Hepatic stellate cell (primary cell): ENCODE results near the gene ARMC9.

ENCODE experiments used
- DNase-seq: peaks from one replicate; pipeline ENCODE4 v3.0.0; 2011; ENCODE audit warnings: low spot score

ARMC9 gene

GRCh38 chr2:231383416-231384108 is 185.1 kb downstream of the ARMC9 start:
- DNase-seq = no peak

DNA sequence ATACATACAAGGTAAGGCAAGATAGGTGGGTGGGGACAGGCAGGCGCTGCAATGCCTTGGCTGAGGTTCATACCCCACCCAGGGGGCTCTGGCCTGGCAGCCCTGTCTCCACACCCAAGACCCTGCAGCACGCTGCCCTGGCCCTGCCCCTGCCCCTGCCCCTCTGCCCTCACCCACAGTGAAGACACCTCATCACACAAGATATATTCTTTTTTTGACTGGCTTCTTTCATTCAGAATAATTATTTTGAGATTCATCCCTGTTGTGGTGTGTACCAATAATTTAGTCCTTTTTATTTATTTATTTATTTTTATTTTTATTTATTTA is 185.6 kb downstream of the ARMC9 start:
- DNase-seq = no peak

GRCh38 chr2:231384970-231385369 is 186.5 kb downstream of the ARMC9 start:
- no peak for DNase-seq

GRCh38 chr2:231385429-231385828 is 187.0 kb downstream of the ARMC9 start:
- DNase-seq = no peak

- DNase-seq = peak; percentile 74
These were observed 188.0 kb downstream of the ARMC9 start for GRCh38 chr2:231386446-231386845.

- no peak for DNase-seq
These were observed 189.7 kb downstream of the ARMC9 start for GRCh38 chr2:231387904-231388724.

- DNase-seq = no peak
These were observed 190.4 kb downstream of the ARMC9 start for GRCh38 chr2:231388725-231389346.

DNA sequence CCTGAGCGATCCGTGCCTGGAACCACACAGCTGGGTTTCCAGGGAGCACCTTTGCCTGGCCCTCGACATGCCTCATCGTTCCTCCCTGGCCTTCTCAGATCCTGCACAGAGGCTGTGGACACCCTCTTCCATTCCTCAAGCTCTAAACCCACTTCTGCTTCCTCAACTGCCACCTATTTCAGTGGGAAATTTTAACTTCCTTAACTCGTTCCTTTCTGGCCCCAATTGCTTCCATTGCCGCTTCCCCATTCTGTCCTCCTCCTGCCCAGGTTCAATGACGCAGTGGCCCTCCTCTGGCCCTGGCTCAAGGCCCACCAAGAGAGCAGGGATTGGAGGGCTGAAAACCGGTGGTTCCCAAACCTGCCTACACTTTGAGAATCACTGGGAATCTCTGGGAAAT is 192.2 kb downstream of the ARMC9 start:
- no peak for DNase-seq

DNA sequence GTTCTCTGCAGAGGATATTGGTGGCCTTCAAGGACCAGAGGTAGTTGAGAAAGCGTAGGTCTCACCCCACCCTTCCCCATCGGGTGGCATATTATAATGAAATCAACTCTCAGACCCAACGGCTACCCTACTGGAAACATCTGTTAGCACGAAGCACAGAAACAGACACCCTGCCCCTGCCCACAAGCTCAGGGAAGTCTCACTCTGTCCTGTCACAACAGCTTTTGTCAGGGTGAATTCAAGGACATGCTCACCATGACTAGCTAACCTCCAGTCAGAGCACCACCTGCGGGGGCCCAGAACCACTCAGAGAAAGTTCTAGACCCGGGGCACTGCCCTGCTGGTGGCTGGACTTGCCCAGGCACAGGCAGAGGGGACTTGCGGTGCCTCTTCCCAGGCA is 193.6 kb downstream of the ARMC9 start:
- no peak for DNase-seq

GRCh38 chr2:231392431-231393148 is 194.2 kb downstream of the ARMC9 start:
- no peak for DNase-seq

GRCh38 chr2:231393149-231394131 is 195.0 kb downstream of the ARMC9 start:
- DNase-seq = no peak

DNA sequence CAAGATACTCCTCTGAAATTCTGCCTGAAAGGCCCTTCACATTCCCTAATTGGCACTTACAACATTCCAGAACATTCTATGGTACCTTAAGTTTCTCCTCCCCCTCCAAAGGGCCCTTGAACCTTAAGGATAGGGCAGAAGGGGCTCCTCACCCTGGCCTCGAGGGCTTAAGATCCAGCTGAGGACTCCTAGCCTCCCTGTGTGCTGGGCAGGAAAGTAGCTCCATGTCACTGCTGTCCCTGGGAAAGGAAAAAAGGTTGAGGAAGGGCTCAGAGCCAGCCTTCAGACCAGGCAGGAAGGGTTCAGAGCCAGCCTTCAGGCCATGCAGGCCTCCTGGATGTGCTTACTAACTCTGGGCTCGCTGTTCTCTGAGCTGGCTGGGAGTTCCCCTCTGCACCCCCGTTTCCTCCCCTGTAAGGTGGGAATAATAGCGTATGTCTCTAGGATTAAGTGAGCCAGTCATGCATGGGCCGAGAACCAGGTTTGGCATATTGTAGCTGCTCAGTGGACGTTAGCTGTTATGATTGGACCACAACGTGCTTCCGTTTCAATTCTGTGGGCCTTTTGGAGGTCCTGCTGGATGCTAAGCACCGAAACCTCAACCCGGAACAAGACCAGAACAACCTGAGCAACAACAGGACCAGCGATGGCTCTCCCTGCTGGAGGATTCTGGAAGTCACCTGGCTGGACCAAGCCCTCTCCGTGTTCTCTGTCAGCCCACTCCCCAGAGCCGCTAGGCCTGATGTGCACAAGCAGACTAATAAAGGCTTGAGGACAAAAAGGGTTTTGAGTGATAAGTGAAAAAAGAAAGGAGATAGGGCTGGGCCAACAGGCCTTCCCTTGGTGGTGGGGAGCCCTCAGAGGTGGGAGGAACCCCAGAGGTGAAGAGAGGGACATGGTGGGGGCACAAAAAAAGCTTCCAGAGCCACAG is 196.0 kb downstream of the ARMC9 start:
- no peak for DNase-seq

DNA sequence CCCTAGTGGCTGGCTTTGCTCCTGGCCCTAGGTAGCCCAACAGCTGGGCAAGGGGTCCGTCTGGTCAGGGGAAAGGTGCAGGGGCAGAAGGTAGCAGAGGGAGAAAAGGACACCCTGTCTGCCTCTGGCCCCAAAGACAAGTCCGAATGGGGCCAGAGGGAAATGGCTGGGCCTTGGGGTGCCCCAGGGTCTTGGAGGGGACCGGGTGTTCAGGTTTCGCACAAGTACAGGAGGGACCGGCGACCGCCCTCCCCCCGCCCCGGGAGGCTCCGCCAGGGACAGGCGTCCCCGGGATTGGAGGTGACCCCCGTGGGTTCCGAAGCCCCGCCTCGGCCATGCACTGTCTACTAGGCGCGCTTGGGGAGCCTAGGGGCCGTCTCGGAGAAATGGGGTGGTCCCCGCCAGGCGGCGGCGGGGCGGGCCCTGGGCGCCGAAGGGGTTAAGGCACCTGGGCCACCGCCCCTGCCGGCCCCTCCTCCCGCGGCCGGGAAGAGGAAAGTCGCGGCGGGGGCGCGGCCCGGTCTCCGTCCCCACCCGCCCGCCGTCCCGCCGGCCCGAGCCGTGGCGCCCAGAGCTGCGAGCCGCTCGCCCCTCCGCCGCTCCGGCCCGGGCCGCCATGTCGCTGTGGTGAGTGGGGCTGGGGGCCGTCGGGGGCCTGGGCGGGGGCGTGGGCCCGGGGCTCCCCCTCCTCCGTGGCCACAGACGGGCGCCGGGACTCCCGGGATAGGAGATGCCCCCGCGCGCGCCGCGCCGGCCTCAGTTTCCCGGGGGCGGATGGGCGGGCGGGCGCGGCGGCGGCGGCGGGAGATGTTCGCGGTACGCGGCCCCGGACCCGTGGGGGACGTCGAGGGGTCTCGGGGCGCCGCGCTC is 197.0 kb downstream of the ARMC9 start, which contains the start of gene B3GNT7:
TSS of gene B3GNT7 (plus strand) at position 523 of the 870 bp plus-strand sequence. CDS start at position 617, 94 bp downstream.
- no peak for DNase-seq

DNA sequence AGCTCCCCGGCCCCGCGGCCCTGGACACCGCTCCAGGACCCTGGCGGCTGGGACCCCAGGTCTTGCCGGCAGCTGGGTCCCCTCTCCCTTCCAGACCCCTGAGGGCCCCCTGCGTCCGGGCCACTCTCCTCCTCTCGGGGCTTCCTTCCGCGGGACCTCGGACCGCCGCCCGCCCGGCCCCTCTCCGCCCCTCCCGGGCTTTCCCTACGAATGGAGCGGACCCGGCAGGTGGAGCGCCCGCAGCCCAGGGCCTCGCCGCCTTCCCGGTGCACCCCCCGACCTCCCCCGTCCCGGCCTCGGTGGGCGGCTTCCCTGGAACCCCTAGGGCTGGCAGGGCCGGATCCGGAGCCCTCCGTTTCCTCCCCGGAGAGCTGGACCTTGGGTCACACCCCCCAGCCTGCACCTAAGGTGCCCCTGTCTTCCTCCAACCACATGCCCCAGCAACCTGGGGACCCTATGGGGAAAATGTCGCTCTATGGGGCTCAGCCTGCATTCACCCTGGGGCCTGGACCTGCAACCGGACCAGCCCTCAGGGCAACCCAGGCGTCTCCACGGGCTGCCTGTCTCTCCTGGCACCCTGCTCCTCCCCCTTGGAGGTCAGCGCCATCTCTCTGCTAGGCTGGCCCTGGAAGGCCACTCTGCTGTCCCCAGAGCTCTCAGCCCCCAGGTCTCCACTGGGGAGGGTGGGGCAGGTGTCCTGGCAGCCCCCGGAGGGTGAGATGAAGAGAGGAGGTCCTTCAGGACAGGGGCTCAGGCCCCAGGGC is 197.8 kb downstream of the ARMC9 start:
- no peak for DNase-seq

- no peak for DNase-seq
These were observed 198.8 kb downstream of the ARMC9 start for GRCh38 chr2:231397011-231397927.

DNA sequence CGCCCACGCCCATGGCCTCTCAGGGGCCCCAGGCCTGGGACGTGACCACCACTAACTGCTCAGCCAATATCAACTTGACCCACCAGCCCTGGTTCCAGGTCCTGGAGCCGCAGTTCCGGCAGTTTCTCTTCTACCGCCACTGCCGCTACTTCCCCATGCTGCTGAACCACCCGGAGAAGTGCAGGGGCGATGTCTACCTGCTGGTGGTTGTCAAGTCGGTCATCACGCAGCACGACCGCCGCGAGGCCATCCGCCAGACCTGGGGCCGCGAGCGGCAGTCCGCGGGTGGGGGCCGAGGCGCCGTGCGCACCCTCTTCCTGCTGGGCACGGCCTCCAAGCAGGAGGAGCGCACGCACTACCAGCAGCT is 199.5 kb downstream of the ARMC9 start:
- no peak for DNase-seq

DNA sequence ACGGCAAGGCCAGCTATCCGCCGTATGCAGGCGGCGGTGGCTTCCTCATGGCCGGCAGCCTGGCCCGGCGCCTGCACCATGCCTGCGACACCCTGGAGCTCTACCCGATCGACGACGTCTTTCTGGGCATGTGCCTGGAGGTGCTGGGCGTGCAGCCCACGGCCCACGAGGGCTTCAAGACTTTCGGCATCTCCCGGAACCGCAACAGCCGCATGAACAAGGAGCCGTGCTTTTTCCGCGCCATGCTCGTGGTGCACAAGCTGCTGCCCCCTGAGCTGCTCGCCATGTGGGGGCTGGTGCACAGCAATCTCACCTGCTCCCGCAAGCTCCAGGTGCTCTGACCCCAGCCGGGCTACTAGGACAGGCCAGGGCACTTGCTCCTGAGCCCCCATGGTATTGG is 200.2 kb downstream of the ARMC9 start:
- DNase-seq = no peak
